ENCODE data around the gene FXYD4.
"Not testable (repeated sequence)": the region's sequence is repeated elsewhere in the genome, so short reads cannot be mapped to it uniquely, and the experiment has no call there.

Gene FXYD4

DNA sequence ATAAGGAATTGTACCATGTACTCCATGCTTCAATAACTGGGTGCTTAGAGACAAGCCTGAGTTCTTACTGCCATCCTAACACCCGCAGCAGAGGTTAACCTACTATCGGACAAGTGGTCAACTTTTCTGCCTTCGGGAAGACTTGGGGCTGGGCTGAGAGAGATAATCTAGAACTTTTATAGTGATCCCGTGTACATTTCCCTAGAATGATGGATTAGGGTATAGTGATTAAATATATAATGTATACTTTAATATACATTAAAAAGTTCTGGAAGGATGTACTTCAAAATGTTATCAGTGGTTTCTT, 49.7 kb downstream of the FXYD4 start:
- no peak for DNase-seq

DNA sequence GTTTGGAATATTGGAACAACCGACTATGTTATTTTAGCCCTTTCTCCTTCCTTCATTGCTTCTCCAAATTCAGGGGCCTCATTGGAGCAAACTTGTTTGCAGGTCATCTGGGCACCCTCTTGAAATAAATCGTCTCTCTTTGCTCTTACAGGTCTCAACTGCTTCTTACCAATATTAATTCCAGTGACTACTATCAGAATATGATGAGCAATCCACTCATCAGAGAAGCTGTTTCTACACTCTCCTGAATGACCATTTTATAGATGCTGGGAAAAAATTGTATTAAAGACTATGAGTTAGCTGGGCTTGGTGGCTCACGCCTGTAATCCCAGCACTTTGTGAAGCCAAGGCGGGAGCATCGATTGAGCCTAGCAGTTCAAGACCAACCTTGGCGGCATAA, 50.1 kb downstream of the FXYD4 start:
- DNase-seq: no peak

DNA sequence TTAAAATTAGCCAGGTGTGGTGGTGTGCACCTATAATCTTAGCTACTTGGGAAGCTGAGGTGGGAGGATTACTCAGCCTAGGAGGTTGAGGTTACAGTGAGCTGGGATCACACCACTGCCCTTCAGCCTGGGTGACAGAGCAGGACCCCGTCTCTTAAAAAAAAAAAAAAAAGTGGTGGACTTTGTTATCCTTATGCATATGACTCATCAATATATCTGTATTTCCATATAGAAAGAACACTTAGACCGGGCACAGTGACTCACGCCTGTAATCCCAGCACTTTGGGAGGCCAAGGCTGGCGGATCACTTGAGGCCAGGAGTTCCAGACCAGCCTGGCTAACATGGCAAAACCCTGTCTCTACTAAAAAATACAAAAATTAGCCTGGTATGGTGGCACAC, 50.5 kb downstream of the FXYD4 start:
- not testable (repeated sequence) for DNase-seq

DNA sequence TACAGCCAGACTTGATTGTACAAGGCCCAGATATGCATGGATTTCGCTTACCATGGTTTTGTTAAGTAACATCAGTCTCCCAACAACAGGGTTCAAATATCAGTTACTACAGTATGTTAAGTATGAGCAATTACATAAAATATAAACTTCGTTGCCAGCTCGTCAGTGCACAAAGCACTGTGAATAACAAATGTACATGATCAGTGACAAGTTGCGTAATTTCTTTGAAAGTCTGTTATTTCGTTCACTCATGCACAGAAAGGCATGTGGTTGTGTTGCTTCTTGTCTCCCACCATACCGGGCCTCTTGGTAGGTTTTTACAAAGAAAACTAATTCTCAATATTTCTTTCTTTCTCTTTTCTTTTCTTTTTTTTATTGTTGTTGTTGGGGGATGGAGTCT, 53.0 kb downstream of the FXYD4 start:
- no peak for DNase-seq

Data from suppressor macrophage treated with lipopolysaccharide for 4 hours (primary cell).